Measurements from ENCODE around the gene ARHGEF16.

ARHGEF16 gene

GRCh38 chr1:3483801-3484444 is 29.5 kb downstream of the ARHGEF16 start:
- DNase-seq: peak; percentile 1

DNA sequence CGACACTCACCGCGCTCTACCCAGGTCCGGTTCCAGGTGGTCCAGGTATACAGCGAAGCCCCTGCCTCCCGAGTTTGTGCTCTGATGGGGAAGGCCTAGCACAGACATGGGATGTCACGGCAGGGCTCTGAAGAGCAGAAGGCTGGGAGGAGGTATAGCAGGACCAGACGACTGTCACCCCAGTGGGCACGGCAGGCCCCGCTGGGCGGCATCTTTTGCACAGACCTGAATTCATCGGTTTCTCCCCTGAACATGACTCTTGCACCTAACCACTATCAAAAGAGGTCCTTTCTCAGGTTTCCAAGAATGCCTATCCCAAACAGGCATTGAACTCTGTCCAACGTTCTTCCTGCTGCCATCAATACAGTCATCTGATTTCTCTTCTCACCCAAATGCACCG is 30.6 kb downstream of the ARHGEF16 start:
- no peak for DNase-seq

DNA sequence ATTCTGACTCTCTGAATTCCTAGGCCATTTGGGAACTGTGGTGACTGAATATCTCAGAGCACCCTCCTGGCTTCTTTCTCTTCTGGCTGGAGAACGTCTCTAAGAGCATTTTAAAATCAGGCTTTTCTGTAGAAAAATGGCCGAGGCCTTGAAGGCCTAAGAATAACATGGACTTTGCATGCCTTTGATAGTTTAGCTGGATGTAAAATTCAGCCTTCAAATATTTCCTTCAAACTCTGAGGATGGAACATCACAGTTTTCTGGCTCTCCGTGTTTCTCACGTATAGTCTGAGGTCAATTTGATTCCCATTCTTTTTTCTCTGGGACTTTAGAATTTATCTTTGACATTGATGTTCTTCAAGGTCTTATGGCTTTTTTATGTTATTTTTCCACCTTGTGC is 34.0 kb downstream of the ARHGEF16 start:
- no peak for DNase-seq

GRCh38 chr1:3490046-3490745 is 35.7 kb downstream of the ARHGEF16 start:
- DNase-seq: no peak

GRCh38 chr1:3491291-3492246 is 37.1 kb downstream of the ARHGEF16 start:
- peak; percentile 27 for DNase-seq

GRCh38 chr1:3492545-3493246 is 38.2 kb downstream of the ARHGEF16 start:
- no peak for DNase-seq

DNA sequence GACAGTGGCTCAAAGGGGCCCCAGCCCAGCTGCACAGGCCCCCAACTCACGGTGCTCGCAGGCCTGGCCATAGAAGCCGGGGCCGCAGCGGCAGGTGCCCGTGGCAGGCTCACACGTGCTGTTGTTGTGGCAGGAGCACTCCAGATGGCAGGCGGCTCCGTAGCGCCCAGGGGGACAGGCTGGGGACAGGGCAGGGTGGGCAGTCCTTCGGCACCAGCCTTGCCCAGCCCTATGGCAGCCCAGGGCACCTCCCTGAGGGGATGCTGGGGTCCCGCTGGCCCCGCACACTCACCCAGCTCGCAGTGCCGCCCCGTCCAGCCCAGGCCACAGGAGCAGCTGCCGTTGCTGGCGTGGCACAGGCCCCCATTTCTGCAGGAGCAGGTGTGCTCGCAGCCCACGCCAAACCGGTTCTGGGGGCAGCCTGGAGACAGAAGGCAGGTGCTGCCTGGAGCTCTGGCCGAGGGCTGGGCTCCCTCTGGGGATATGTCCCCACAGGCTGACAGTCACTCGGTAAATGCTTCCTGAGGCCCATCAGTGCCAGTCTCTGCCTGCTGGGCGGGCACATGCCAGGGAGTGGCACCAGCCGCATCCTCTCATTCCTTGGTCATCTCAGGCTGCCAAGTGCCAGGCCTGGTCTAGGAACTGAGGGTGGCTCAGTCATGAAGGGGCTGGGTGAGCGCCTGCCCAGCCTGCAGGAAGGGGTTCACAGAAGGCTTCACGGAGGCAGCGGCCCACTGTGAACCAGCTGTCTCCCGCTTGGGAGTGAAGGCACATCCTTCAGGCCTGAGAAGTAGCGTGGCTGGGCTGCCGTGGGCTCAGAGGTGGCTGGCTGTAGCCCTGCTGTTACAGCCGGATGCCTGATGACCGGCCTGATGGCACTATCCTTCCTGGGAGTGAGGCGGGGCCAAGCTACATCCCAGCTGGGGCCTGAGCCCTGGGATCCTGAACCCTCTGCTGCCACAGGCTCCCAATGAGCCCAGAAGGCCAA is 40.1 kb downstream of the ARHGEF16 start:
- peak; percentile 21 for DNase-seq

DNA sequence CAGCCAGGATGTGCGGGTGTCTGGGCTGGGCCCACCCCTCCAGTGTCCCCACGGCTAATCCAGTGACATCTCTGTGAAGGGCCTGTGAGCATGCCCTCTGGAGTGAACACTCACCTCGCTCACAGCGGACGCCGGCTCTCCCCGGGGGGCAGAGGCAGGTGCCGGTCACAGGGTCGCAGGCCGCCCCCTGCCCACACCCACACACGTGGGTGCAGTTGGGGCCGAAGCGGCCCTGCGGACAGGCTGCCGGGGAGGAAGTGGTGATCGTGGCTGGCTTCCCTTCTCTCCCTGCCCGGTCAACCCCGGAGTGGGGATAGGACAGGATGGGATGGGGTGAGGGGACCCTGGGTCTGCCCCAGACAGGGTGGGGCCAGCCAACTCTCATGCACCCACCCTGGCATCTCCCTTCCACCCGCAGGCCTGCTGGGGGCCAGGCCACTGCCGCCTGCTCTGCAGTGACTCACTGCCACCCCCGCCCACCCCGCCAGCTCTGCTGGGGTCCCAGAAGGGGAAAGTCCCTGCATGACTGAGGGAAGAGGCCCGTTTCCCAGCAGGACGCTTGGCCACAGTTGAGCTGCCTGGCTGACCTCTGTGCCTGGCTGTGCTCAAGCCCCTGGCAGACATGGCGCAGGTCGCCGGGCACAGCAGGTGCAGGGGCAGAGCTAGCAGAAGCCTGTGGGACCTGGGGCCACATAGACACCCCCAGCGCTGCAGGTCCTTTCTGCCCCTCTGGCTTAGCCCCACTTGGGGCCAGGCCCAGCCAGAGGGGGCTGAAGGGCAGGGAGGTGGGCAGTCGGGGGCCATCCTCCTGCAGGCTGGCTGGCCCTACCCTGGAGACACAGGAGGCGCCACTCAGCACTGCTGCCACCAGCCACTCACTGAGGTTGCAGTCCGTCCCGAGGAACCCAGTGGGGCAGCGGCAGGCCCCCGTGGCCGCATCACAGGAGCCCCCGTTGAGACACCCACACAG is 41.6 kb downstream of the ARHGEF16 start:
- DNase-seq: no peak

- no peak for DNase-seq
These were observed 42.5 kb downstream of the ARHGEF16 start for GRCh38 chr1:3496916-3497315.

GRCh38 chr1:3497521-3497920 is 43.1 kb downstream of the ARHGEF16 start:
- no peak for DNase-seq

DNA sequence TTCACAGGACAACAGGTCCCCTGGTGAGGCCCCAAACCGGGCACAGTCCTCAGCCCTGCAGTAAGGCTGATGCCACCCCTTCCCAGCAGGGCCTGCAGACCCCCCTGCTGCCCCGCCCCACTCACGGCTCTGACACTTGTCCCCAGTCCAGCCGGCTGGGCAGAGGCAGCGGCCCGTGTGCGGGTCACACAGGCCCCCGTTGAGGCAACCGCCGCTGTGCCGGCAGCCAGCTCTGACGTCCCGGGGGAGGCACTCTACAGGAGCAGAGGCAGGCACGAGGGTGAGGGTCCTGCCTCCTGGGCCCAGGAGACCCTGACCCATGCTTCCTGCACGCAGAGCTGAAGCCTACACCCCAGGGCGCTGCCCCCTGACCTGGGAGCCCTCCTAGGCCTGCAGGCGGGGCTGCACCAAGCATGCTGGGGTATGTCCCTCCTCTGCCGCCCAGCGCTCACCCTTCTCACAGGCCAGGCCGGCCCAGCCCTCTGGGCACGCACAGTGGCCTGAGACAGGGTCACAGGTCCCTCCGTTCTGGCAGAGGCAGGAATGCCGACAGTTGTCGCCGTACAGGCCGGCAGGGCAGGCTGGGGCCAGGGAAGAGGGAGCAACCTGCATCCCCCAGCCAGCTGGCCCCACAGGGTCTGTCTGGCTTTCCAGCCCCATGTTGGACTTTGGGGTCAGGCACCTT is 43.9 kb downstream of the ARHGEF16 start:
- no peak for DNase-seq

DNA sequence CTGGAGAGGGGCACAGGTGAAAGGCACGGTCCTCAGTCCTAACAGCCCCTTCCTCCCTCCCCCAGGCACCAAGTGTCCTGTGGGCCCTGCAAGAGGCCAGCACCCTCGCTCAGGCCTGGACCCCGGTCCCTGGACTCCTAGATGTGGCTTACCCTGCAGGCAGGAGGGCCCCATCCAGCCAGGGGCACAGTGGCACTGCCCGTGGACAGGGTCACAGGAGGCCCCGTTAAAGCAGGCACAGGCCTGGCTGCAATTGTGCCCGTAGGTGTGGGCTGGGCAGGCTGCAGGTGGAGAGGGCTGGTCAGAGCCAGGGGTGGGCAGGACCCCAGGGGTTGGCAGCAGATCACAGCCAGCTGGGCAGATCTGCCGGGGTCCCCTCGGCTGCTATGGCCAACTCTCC is 44.5 kb downstream of the ARHGEF16 start:
- no peak for DNase-seq

DNA sequence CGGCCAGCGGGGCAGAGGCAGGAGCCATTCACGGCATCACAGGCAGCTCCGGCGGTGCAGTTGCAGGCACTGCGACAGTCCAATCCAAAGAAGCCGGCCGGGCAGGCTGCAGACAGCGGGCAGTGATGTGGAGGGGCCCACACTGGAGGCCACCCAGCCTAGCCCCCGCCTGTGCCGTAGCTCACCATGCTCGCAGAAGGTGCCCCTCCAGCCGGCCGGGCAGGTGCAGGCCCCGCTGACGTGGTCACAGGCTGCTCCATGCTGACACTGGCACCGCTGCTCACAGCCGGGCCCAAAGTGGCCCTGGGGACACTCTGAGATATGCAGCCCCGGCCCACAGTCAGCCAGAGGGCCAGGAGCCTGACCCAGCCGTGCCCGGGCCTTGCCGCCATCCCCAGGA is 45.1 kb downstream of the ARHGEF16 start:
- DNase-seq: no peak

GRCh38 chr1:3500265-3500835 is 45.9 kb downstream of the ARHGEF16 start:
- DNase-seq: no peak

DNA sequence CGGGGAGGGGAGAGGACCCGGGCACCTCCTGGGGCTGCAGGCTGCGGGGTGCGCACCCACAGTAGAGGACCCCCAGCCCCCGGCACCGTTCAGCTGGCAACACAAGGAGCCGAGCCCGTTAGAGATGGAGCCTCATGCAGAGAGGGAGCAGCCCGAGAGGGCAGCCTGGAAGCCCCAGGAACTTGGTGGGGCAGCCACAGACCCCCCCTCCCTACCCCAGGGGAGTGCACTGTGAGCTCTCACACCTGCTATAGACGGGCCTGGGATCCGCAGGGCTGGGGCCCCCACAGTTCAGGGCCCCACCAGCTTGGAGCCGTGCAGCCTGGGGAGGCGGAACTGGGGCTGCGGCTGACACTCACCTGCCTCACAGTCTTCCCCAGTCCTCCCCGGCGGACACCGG is 47.0 kb downstream of the ARHGEF16 start:
- no peak for DNase-seq

DNA sequence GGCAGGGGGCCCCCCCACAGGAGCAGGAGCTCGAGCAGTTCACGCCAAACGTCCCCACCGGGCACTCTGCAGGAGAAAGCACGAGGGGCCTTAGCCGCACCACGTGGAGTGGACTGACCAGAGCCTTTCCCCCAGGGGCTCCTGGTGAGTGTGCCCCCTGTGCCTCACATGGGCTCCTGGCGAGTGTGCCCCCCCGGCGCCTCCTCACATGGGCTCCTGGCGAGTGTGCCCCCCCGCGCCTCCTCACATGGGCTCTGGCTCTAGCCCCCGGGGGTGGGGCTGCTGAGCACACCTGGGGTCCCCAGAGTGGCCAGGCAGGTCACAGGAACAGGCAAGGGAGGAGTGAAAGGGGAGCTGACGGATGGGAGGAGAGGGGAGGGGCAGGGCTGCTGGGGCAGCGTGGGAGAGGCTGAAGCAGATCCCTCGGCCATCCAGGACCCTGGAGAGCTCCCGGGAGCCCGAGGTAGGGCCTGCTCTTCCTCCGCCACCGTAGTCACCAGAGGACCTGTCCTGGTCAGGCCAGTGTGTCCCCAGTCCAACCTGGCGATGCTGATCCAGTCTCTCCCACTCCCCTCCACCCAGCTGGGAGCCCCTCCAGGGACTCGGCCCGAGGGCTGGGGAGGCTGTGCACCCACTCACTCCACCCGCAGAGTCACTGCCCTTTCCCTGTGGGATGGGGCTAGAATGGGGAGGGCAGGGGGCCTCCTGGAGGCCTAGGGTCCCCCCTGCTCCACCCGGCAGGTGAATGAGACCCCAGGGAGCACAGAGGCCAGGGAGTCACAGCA is 47.6 kb downstream of the ARHGEF16 start:
- DNase-seq: no peak

- no peak for DNase-seq
These were observed 48.4 kb downstream of the ARHGEF16 start for GRCh38 chr1:3502641-3503524.

DNA sequence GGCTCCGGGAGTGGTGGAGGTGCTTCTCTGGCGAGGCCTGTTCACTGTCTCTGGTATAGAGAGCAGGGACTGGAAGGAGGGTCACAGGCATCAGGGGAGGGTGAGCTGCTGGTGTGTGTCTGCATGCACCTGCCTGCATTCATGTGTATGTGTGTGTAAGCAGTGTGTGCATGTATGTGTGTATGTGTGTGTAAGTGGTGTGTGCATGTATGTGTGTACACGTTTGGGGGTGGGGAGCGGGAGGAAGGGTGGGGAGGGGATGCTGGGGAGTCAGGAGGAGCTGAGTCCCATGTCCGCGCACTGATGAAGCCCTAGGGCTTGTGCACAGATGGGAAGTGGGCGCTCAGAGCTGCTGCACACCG is 49.0 kb downstream of the ARHGEF16 start:
- no peak for DNase-seq

Measured in NCI-H510A treated with DMSO at 0.1 percent for 48 hours (cell line).